ENCODE results near the gene USP2. TPM values are rescaled to one million over a fixed set of nuclear protein-coding genes. Genes with fewer than 3 reads are reported as not detected.
"Not testable (repeated sequence)": the region's sequence is repeated elsewhere in the genome, so short reads cannot be mapped to it uniquely, and the experiment has no call there.

USP2 gene
- polyA plus RNA-seq, 1 donor (not counting 4 experiments of a cell fraction or from before 2014, with no cell fraction given) = 0.35 TPM

DNA sequence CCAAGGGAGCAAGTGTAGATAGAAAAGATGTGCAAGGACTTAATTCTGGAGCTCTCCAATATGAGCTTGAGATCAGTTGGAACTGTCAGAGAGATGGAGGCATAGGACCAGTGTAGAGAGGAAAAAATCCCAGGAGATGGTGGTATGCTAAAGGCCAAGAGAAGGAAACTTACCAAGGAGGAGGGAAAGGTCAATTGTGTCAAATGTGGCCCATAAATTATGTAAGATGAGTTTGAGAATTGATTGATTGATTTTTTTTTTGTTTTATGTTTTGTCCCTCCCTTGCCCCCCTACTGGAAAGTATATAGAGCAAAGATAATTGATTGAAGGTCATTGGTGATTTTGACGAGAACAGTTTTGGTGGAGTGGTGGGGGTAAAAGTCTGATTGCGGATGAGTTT lies 2.8 kb upstream of the USP2 start:
- Histone ChIP-seq H3K9me1 (ENCODE audit: control insufficient read depth, extremely low read depth, insufficient read depth, low read length) (no peaks in the 10 kb centered on the region), H4K20me1 (ENCODE audit: control insufficient read depth, extremely low read depth, insufficient read depth, low read length) (no peaks in the 10 kb centered on the region), H3K9ac (ENCODE audit: control insufficient read depth, extremely low read depth, insufficient read depth, low read length) (no peak overlapping the region), H2AFZ (ENCODE audit: control insufficient read depth, low read length) (no peak overlapping the region), H3K27ac (ENCODE audit: control insufficient read depth, insufficient read depth, low read length) (no peak overlapping the region), H3K36me3 (ENCODE audit: control insufficient read depth in 2 of 2, extremely low read depth in 1 of 2, insufficient read depth in 2 of 2, low read length in 2 of 2) (no peaks in the 10 kb centered on the region), H3K4me2 (ENCODE audit: control insufficient read depth, extremely low read depth, insufficient read depth, low read depth, low read length) (no peak overlapping the region), H3K4me1 (ENCODE audit: control insufficient read depth, extremely low read depth, insufficient read depth, low read length) (peaks cover 11% of the 10 kb centered on the region), H3K9me3 (ENCODE audit: control insufficient read depth, low read depth, low read length) (no peaks in the 10 kb centered on the region), H3K79me2 (ENCODE audit: control insufficient read depth, insufficient read depth, low read length) (no peaks in the 10 kb centered on the region), H3K4me3 (ENCODE audit: control insufficient read depth in 2 of 3, extremely low read depth in 1 of 3, insufficient read depth in 2 of 3, low read depth in 1 of 3, low read length in 3 of 3) (no peak overlapping the region), H3K27me3 (ENCODE audit: control insufficient read depth, extremely low read depth, insufficient read depth, low read length) (peaks cover 3% of the 10 kb centered on the region)
- TF ChIP-seq, protein P1, sequence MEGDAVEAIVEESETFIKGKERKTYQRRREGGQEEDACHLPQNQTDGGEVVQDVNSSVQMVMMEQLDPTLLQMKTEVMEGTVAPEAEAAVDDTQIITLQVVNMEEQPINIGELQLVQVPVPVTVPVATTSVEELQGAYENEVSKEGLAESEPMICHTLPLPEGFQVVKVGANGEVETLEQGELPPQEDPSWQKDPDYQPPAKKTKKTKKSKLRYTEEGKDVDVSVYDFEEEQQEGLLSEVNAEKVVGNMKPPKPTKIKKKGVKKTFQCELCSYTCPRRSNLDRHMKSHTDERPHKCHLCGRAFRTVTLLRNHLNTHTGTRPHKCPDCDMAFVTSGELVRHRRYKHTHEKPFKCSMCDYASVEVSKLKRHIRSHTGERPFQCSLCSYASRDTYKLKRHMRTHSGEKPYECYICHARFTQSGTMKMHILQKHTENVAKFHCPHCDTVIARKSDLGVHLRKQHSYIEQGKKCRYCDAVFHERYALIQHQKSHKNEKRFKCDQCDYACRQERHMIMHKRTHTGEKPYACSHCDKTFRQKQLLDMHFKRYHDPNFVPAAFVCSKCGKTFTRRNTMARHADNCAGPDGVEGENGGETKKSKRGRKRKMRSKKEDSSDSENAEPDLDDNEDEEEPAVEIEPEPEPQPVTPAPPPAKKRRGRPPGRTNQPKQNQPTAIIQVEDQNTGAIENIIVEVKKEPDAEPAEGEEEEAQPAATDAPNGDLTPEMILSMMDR (optimal IDR thresholded peaks at IDR 0.05 in 1 of 3, IDR thresholded peaks at IDR 0.05 in 1 of 3, conservative IDR thresholded peaks at IDR 0.05 in 1 of 3; ENCODE audit: extremely low read depth in 1 of 3, insufficient read depth in 2 of 3, low read length in 3 of 3) = no peak
- no peak for TF ChIP-seq EZH2 (IDR thresholded peaks at IDR 0.05; ENCODE audit: low read length)
- no peak for DNase-seq (ENCODE audit: low read depth, low spot score)
- FAIRE-seq = no peak
- dilution Hi-C loops (cut with MboI; ENCODE audit: extremely low pct_ligation_motif_present, low sequenced_read_pairs) = no loop called here

DNA sequence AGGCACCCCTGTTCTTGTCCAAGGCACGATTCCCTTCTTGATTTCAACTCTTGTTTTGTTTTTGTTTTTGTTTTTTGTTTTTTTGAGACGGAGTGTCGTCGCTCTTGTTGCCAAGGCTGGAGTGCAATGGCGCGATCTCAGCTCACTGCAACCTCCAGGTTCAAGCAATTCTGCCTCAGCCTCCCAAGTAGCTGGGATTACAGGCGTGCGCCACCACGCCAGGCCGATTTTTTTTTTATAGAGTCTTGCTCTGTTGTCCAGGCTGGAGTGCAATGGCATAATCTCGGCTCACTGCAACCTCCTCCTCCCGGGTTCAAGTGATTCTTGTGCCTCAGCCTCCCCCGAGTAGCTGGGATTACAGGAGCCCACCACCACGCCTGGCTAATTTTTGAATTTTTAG lies 1.0 kb upstream of the USP2 start:
- dilution Hi-C loops (cut with MboI; ENCODE audit: extremely low pct_ligation_motif_present, low sequenced_read_pairs); H3K9me1 ChIP-seq (ENCODE audit: control insufficient read depth, extremely low read depth, insufficient read depth, low read length); H3K79me2 ChIP-seq (ENCODE audit: control insufficient read depth, insufficient read depth, low read length); H4K20me1 ChIP-seq (ENCODE audit: control insufficient read depth, extremely low read depth, insufficient read depth, low read length); H2AFZ ChIP-seq (ENCODE audit: control insufficient read depth, low read length); H3K9ac ChIP-seq (ENCODE audit: control insufficient read depth, extremely low read depth, insufficient read depth, low read length); FAIRE-seq; H3K36me3 ChIP-seq (ENCODE audit: control insufficient read depth in 2 of 2, extremely low read depth in 1 of 2, insufficient read depth in 2 of 2, low read length in 2 of 2); DNase-seq (ENCODE audit: low read depth, low spot score); H3K27me3 ChIP-seq (ENCODE audit: control insufficient read depth, extremely low read depth, insufficient read depth, low read length); H3K27ac ChIP-seq (ENCODE audit: control insufficient read depth, insufficient read depth, low read length); H3K9me3 ChIP-seq (ENCODE audit: control insufficient read depth, low read depth, low read length): not testable (repeated sequence)
- Histone ChIP-seq H3K4me2 (ENCODE audit: control insufficient read depth, extremely low read depth, insufficient read depth, low read depth, low read length) (peak overlapping the region; percentile 96), H3K4me1 (ENCODE audit: control insufficient read depth, extremely low read depth, insufficient read depth, low read length) (peaks cover 20% of the 10 kb centered on the region), H3K4me3 (ENCODE audit: control insufficient read depth in 2 of 3, extremely low read depth in 1 of 3, insufficient read depth in 2 of 3, low read depth in 1 of 3, low read length in 3 of 3) (peak overlapping the region in 1 of 3 experiments; percentile 75)

DNA sequence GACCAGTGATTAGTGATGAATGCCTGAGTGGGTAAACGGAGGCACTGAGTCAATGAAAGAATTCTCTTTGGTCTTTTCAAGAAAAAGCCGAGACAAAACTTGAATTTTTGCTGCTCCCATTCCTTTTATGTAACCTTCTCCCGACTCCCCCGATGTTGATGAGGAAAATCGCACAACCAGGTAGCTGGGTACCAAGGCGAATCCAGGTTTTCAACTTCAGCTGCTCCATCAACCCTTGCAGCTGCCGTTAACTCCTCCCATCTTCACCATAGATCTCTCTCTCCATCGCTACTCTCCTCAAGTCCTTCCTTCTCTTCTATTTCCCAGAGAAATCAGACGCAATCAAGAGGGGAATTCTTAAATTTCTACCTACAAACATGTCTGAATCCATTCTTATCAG lies 611 bp upstream of the USP2 start:
- Histone ChIP-seq H3K27me3 (ENCODE audit: control insufficient read depth, extremely low read depth, insufficient read depth, low read length) (peaks cover 3% of the 10 kb centered on the region), H2AFZ (ENCODE audit: control insufficient read depth, low read length) (peak overlapping the region; percentile 24), H3K36me3 (ENCODE audit: control insufficient read depth in 2 of 2, extremely low read depth in 1 of 2, insufficient read depth in 2 of 2, low read length in 2 of 2) (no peaks in the 10 kb centered on the region), H3K9me3 (ENCODE audit: control insufficient read depth, low read depth, low read length) (no peaks in the 10 kb centered on the region), H3K27ac (ENCODE audit: control insufficient read depth, insufficient read depth, low read length) (peak overlapping the region; percentile 65), H3K79me2 (ENCODE audit: control insufficient read depth, insufficient read depth, low read length) (no peaks in the 10 kb centered on the region), H4K20me1 (ENCODE audit: control insufficient read depth, extremely low read depth, insufficient read depth, low read length) (no peaks in the 10 kb centered on the region), H3K4me3 (ENCODE audit: control insufficient read depth in 2 of 3, extremely low read depth in 1 of 3, insufficient read depth in 2 of 3, low read depth in 1 of 3, low read length in 3 of 3) (peak overlapping the region; percentile 17 to 75 (median 64)), H3K4me1 (ENCODE audit: control insufficient read depth, extremely low read depth, insufficient read depth, low read length) (peaks cover 24% of the 10 kb centered on the region), H3K9me1 (ENCODE audit: control insufficient read depth, extremely low read depth, insufficient read depth, low read length) (no peaks in the 10 kb centered on the region), H3K9ac (ENCODE audit: control insufficient read depth, extremely low read depth, insufficient read depth, low read length) (peak overlapping the region; percentile 74), H3K4me2 (ENCODE audit: control insufficient read depth, extremely low read depth, insufficient read depth, low read depth, low read length) (peak overlapping the region; percentile 96)
- TF ChIP-seq, protein P1 (optimal IDR thresholded peaks at IDR 0.05 in 1 of 3, IDR thresholded peaks at IDR 0.05 in 1 of 3, conservative IDR thresholded peaks at IDR 0.05 in 1 of 3; ENCODE audit: extremely low read depth in 1 of 3, insufficient read depth in 2 of 3, low read length in 3 of 3) = no peak
- FAIRE-seq (no peak), DNase-seq (ENCODE audit: low read depth, low spot score) (no peak)
- dilution Hi-C loops (cut with MboI; ENCODE audit: extremely low pct_ligation_motif_present, low sequenced_read_pairs) = no loop called here
